Heart right ventricle (tissue), 16 donors: Measurements from ENCODE around the gene PPP2R3A. TPM values are rescaled to one million over a fixed set of nuclear protein-coding genes. Genes with fewer than 3 reads are reported as not detected.
"Not testable (repeated sequence)": the region's sequence is repeated elsewhere in the genome, so short reads cannot be mapped to it uniquely, and the experiment has no call there.

Source experiments
- ATAC-seq, 8 donors: fragments of 200-7000 bp; cut with Tn5 transposase; one replicate each; pipeline ENCODE4 v1.9.1; 2020; ENCODE audit warnings: mild to moderate bottlenecking in 8 of 8, moderate library complexity in 8 of 8, moderate number of reproducible peaks in 1 of 8
- DNase-seq, 2 donors: peaks; one replicate each; pipeline ENCODE4 v3.0.0-alpha.2; 2020
- H3K27ac ChIP-seq, 10 donors: fragments of 200-600 bp; sonication (generic) in 2 of 10; one replicate each; pipeline versions ENCODE4 v1.5.0 to v1.8.0; 2020 to 2022; ENCODE audit warnings: mild to moderate bottlenecking in 3 of 10
- H3K27me3 ChIP-seq, 7 donors: fragments of 200-600 bp; one replicate each; pipeline ENCODE4 v1.8.0; 2021 to 2022; ENCODE audit warnings: mild to moderate bottlenecking in 2 of 7
- H3K36me3 ChIP-seq, 9 donors: fragments of 200-600 bp; sonication (generic) in 1 of 9; one replicate each; pipeline versions ENCODE4 v1.5.0 to v1.8.0; 2020 to 2022; ENCODE audit warnings: mild to moderate bottlenecking in 2 of 9
- H3K4me1 ChIP-seq, 9 donors: fragments of 200-600 bp; sonication (generic) in 1 of 9; one replicate each; pipeline versions ENCODE4 v1.5.0 to v1.8.0; 2020 to 2022; ENCODE audit warnings: mild to moderate bottlenecking in 4 of 9
- H3K4me3 ChIP-seq, 10 donors: fragments of 200-600 bp; sonication (generic) in 2 of 10; one replicate each; pipeline versions ENCODE4 v1.5.0 to v1.8.0; 2020 to 2022; ENCODE audit warnings: mild to moderate bottlenecking in 7 of 10, moderate library complexity in 2 of 10
- H3K9me3 ChIP-seq, 11 donors: fragments of 200-600 bp in 10 of 11; sonication (generic) in 2 of 11; one replicate each; pipeline versions ENCODE4 v1.5.0 to v1.8.0; 2013 to 2022; ENCODE audit warnings: mild to moderate bottlenecking in 2 of 11, control low read depth in 1 of 11, moderate library complexity in 1 of 11
- CTCF ChIP-seq, 9 donors: fragments of 200-600 bp; sonication (generic) in 2 of 9; IDR thresholded peaks; one replicate each; pipeline versions ENCODE4 v1.5.0 to v1.8.0; 2021 to 2022; ENCODE audit warnings: antibody characterized with exemption in 9 of 9, mild to moderate bottlenecking in 5 of 9, moderate library complexity in 1 of 9
- WGBS, 2 donors: extraction: QIAGEN DNeasy Blood & Tissue Kit; methylation state at CpG; one replicate each; pipeline ENCODE4 v1.1.7; 2013; ENCODE audit warnings: inconsistent platforms in 1 of 2; 5-methylcytosine and 5-hydroxymethylcytosine counted together
- intact Hi-C, 10 donors: fragments of 100-400 bp; cut with DNase I; formaldehyde crosslinking; loops; one replicate each; pipeline versions ENCODE4 v1.11.1 to v1.14.2; 2022
- polyA plus RNA-seq, 2 donors: library from polyadenylated mRNA; stranded (reverse); fragments of 200-250 nt; gene quantifications; one replicate each; pipeline ENCODE4 v1.2.3, GENCODE V29; 2013
- total RNA-seq, 10 donors: library from RNA; stranded (reverse); fragmentation: NEBNext Ultra II Directional in 3 of 10; extraction: Animal tissue kit (Norgen Biotek cat#: 25700) in 3 of 10; gene quantifications; one replicate each; pipeline versions ENCODE4 v1.2.1 to v1.2.4, GENCODE V29; 2021 to 2023
- donor health status: Arrhythmogenic right ventricular cardiomyopathy.
- donor health status: ischemic (EF 13 %, LVEDD 7.1; RV severe dilation, severe dysfunction).
- donor health status: healthy with polysubstance abuse.
- donor health status: DM: no; HTN: yes; CAD: no.
- donor health status: DM: no; HTN: no; CAD: no.
- donor health status: ischemic (EF 25% LVEDD 6.9; RV normal size, moderate dysfunction).
- donor health status: ischemic (EF 25% LVEDD 5.7; RV mildly dilated, moderate dysfunction).
- donor health status: healthy.
- donor health status: DM: yes; HTN: yes; CAD: no.
- donor health status: Ischemic cardiomyopathy.
- donor health status: ischemic (EF 35%, LVEDD 5.7; RV mildly dilated, moderate dysfunction).
- donor health status: nonischemic (EF 11% LVEDD 7.7; RV severe dilation, severe dysfunction).
- donor health status: DM: yes; HTN: yes; CAD: no.
- donor health status: PGD.
- donor health status: ischemic (EF 29% LVEDD 5.4; RV normal size, mild dysfunction).
- donor health status: nonischemic (EF 23%, LVEDD 6.1; RV moderate dilation, normal function).

PPP2R3A gene
- total and polyA plus RNA-seq, 12 donors, result 4.9 to 148 (median 106) TPM

DNA sequence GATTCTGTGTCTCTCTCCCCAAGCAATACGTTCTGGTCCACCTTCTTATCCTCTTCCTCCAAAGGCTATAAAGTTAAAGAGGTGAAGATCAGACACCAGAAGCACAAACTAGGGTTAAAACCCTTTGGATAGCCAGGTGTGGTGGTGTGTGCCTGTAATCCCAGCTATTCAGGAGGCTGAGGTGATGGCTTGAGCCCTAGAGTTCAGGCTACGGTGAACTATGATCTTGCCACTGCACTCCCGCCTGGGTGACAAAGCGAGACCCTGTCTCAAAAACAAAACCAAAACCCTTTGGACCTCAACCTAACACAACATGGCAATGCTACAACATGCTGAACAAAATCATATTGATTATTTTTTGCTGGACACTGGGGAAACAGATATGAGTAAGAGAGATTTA, 187.4 kb downstream of the PPP2R3A start:
- DNase-seq (no peak), ATAC-seq (no peak)
- no peak overlapping the region for H3K27ac ChIP-seq
- H3K4me1 ChIP-seq, result peaks cover 0 to 50% (median 34%) of the 10 kb centered on the region in 9 donors
- intact Hi-C loops, result loop anchor here in 2 of 10 donors (5.0 kb wide), 1 partner anchor 39 kb away; no protein-coding TSS in a partner anchor
- H3K36me3 ChIP-seq, result peaks cover 0 to 43% (median 14%) of the 10 kb centered on the region in 9 donors
- H3K4me3 ChIP-seq, result no peak overlapping the region
- no peaks in the 10 kb centered on the region for H3K27me3 ChIP-seq
- H3K9me3 ChIP-seq, result no peaks in the 10 kb centered on the region
- TF ChIP-seq CTCF (IDR thresholded peaks at IDR 0.05), result no peak
- 90 to 91% methylated on average over 4 of the region's 4 CpGs for WGBS, 2 donors

DNA sequence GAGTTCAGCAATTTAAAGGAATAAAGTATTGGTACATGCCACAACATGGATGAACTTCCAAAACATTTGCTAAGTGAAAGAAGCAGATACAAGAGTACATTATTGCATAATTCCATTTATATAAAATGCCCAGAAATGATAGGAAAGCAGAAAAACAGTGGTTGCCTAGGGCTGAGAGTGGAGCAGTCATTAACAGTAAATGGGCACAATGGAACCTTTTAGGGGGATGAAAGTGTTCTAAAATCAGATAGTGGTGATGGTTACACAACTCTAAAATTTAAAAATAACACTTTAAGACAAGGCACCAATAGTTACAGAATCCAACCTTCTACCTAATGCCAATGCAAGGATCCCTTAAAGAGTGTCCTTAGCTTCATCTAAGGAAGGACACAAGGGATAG, 196.0 kb downstream of the PPP2R3A start:
- Histone ChIP-seq H3K36me3 (no peaks in the 10 kb centered on the region), H3K4me1 (peaks cover 0 to 68% (median 40%) of the 10 kb centered on the region in 9 donors), H3K27ac (no peak overlapping the region), H3K4me3 (no peak overlapping the region), H3K9me3 (no peaks in the 10 kb centered on the region), H3K27me3 (no peaks in the 10 kb centered on the region)
- intact Hi-C loops, result no loop called here
- no peak for TF ChIP-seq CTCF (IDR thresholded peaks at IDR 0.05)
- DNase-seq (no peak), ATAC-seq (no peak)

GRCh38 chr3:136162322-136162721, 196.8 kb downstream of the PPP2R3A start:
- Histone ChIP-seq H3K36me3 (no peaks in the 10 kb centered on the region), H3K27ac (no peak overlapping the region), H3K9me3 (no peaks in the 10 kb centered on the region), H3K4me1 (peaks cover 0 to 76% (median 44%) of the 10 kb centered on the region in 9 donors), H3K27me3 (no peaks in the 10 kb centered on the region), H3K4me3 (no peak overlapping the region)
- TF ChIP-seq CTCF (IDR thresholded peaks at IDR 0.05), result no peak
- intact Hi-C loops, result no loop called here
- ATAC-seq (peak in 2 of 8 donors; percentile 43 to 46), DNase-seq (no peak)
- 77 to 87% methylated on average over 7 of the region's 7 CpGs for whole genome bisulfite sequencing, 2 donors

DNA sequence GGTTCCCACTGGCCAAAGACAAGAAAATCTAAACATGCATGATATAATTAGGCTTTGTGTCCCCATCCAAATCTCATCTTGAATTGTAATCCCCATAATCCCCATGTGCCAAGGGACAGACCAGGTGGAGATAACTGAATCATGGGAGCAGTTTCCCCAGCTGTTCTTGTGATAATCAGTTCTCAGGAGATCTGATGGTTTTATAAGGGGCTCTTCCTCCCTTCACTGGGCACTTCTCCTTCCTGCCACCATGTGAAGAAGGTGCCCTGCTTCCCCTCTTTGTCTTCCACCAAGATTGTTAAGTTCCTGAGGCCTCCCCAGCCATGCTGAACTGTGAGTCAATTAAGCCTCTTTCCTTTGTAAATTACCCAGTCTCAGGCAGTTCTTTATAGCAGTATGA, 198.1 kb downstream of the PPP2R3A start:
- H3K36me3 ChIP-seq, intact Hi-C loops, H3K27ac ChIP-seq, DNase-seq, H3K9me3 ChIP-seq, H3K4me3 ChIP-seq, H3K27me3 ChIP-seq: not testable (repeated sequence)
- H3K4me1 ChIP-seq, result peaks cover 0 to 71% (median 44%) of the 10 kb centered on the region in 9 donors
- peak in 1 of 8 donors; percentile 22 for ATAC-seq

- H3K4me3 ChIP-seq, result no peak overlapping the region
- no peak for ATAC-seq
- H3K4me1 ChIP-seq, result peaks cover 0 to 71% (median 48%) of the 10 kb centered on the region in 9 donors
- intact Hi-C loops, result no loop called here
- peaks cover 0 to 3% (median 0%) of the 10 kb centered on the region in 11 donors for H3K9me3 ChIP-seq
- no peak for TF ChIP-seq CTCF (IDR thresholded peaks at IDR 0.05)
- H3K27me3 ChIP-seq, result no peaks in the 10 kb centered on the region
- no peak overlapping the region for H3K27ac ChIP-seq
- no peak for DNase-seq
- H3K36me3 ChIP-seq, result no peaks in the 10 kb centered on the region
- WGBS, 2 donors, result 66% methylated on average over 3 of the region's 3 CpGs
Measured at GRCh38 chr3:136166507-136166906, 201.0 kb downstream of the PPP2R3A start.

DNA sequence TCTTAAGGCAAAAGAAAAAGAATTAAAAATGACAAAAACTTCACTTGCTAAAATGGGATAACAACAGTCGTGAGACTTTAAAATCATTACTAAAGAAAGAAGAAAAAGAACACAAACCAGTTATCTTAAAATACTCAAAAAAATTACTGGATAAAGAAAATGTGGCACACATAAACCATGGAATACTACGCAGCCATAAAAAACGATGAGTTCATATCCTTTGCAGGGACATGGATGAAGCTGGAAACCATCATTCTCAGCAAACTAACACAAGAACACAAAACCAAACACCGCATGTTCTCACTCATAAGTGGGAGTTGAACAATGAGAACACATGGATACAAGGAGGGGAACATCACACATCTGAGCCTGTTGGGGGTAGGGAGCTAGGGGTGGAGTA, 202.7 kb downstream of the PPP2R3A start:
- intact Hi-C loops, ATAC-seq, H3K27ac ChIP-seq, H3K9me3 ChIP-seq, H3K27me3 ChIP-seq, DNase-seq, H3K36me3 ChIP-seq, H3K4me3 ChIP-seq: not testable (repeated sequence)
- 93 to 94% methylated on average over 4 of the region's 4 CpGs for WGBS, 2 donors
- peaks cover 0 to 70% (median 48%) of the 10 kb centered on the region in 9 donors for H3K4me1 ChIP-seq
